ENCODE measurements around the gene NUB1.

GRCh38 chr7:151403764-151404163 lies 62.2 kb downstream of the NUB1 start:
- TF ChIP-seq, protein P1, sequence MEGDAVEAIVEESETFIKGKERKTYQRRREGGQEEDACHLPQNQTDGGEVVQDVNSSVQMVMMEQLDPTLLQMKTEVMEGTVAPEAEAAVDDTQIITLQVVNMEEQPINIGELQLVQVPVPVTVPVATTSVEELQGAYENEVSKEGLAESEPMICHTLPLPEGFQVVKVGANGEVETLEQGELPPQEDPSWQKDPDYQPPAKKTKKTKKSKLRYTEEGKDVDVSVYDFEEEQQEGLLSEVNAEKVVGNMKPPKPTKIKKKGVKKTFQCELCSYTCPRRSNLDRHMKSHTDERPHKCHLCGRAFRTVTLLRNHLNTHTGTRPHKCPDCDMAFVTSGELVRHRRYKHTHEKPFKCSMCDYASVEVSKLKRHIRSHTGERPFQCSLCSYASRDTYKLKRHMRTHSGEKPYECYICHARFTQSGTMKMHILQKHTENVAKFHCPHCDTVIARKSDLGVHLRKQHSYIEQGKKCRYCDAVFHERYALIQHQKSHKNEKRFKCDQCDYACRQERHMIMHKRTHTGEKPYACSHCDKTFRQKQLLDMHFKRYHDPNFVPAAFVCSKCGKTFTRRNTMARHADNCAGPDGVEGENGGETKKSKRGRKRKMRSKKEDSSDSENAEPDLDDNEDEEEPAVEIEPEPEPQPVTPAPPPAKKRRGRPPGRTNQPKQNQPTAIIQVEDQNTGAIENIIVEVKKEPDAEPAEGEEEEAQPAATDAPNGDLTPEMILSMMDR (IDR thresholded peaks at IDR 0.05), result no peak
- no peak for TF ChIP-seq POLR2A (IDR thresholded peaks at IDR 0.05)
